Coronary artery (tissue), 2 donors: Measurements from ENCODE around the gene LAPTM4A.

Experiments
- DNase-seq: peaks from one replicate; pipeline ENCODE4 v3.0.0-alpha.2; 2017; ENCODE audit warnings: low spot score
- H3K27ac ChIP-seq, 2 donors: fragments of 200-600 bp; sonication (generic); one replicate each; pipeline ENCODE4 v1.5.1; 2016 to 2019
- H3K4me3 ChIP-seq: fragments of 200-600 bp; sonication (generic); 2 replicates; pipeline ENCODE4 v1.5.1; 2016; ENCODE audit warnings: mild to moderate bottlenecking, moderate library complexity
- CTCF ChIP-seq: fragments of 200-600 bp; sonication (generic); IDR thresholded peaks from one replicate; pipeline ENCODE4 v1.5.1; 2019; ENCODE audit warnings: antibody characterized with exemption

The LAPTM4A gene

DNA sequence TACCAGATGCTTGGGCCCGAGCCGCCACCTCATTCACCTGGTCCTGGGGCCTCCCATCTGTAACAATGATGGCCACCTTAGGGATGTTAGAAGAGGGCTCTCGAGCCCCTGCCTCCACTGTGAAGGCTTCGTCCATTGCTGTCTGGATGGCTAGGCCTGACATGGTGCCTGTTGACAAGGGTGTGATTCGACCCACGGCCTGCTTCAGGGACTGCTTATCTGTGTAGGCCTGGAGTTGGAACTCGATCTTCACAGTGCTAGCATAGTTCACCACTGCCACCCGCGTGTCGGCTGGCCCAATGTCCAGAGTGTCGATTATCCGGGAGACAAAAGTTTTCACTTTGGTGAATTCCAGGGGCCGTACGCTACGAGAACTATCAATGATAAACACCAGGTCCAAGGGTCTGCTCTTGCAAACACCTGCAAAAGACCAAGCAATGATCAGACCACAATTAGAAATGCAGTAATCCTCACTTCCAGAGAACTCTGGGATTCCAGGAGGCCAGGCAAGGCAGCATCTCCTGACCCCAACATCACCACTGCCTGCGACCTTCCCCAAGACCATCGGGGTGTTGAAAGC, 45.4 kb downstream of the LAPTM4A start:
- H3K4me3 ChIP-seq: no peak overlapping the region
- TF ChIP-seq CTCF: no peak
- no peak for DNase-seq
- no peak overlapping the region for H3K27ac ChIP-seq

DNA sequence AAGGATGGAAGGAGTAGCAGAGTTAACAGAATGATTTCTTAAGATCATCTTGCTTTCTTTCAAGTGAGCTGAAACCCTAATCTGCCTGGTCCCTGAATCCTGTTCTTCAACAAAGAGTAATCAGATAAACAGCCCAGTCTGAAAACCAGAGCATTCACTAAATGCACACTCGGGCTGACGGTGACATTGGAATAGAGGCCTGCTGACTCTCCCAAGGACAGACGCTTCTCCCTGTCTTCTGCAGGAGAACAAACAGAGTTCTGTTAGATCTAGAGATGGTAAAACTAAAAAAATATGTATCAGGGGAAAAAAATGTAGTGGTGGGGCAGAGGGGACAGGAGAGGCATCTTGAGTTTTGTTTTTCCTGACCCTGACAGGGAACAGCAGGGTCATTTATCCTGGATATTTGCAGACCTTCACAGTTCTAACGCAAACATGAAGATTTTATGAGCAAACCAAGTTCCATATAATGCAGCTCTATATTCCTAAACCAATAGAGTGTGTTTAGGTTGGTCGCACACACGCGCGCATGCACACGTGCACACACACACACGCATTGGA, 46.3 kb downstream of the LAPTM4A start:
- no peak overlapping the region for H3K27ac ChIP-seq
- DNase-seq: no peak
- no peak for TF ChIP-seq CTCF
- H3K4me3 ChIP-seq: no peak overlapping the region

- no peak for TF ChIP-seq CTCF
- no peak for DNase-seq
- Histone ChIP-seq H3K4me3 (no peak overlapping the region), H3K27ac (no peak overlapping the region)
These were observed 50.0 kb downstream of the LAPTM4A start for GRCh38 chr2:20001361-20001863.

- no peak for TF ChIP-seq CTCF
- DNase-seq: no peak
- no peak overlapping the region for H3K4me3 ChIP-seq
- H3K27ac ChIP-seq: no peak overlapping the region
These were observed 57.7 kb downstream of the LAPTM4A start for GRCh38 chr2:19993731-19994130.

DNA sequence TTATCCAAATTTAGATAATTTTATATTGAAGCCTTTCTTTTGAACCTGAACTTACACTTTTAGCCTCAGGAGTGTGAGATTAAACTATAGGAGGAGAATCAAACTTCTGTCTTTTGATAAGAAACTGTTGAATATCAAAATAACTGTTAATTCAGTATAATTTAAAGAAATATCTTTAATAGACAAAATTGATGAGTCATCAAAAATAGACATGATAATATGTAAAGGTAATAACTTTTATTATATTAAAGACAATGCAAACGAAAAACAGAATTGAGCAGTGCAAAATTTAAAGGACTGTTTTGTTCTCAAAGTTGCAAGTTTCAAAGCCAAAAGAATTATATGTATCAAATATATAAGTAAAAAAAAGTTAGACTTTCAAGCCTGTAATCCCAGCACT, 59.5 kb downstream of the LAPTM4A start:
- no peak for DNase-seq
- Histone ChIP-seq H3K4me3 (no peak overlapping the region), H3K27ac (no peak overlapping the region)
- no peak for TF ChIP-seq CTCF

GRCh38 chr2:19990416-19990728, 61.1 kb downstream of the LAPTM4A start:
- Histone ChIP-seq H3K27ac (peak overlapping the region; percentile 48 to 59), H3K4me3 (peak overlapping the region; percentile 81)
- no peak for DNase-seq
- TF ChIP-seq CTCF: no peak

GRCh38 chr2:19989667-19990415, 61.6 kb downstream of the LAPTM4A start, which contains the start of gene WDR35:
WDR35 (minus strand) TSS chr2:19990105; CDS start chr2:19990015, 90 bp downstream.
- H3K27ac ChIP-seq: peak within 1 kb of the TSS; percentile 48 to 59
- peak; percentile 88 for DNase-seq
- no peak for TF ChIP-seq CTCF
- H3K4me3 ChIP-seq: peak within 1 kb of the TSS; percentile 81
